Head of caudate nucleus (tissue), 42 donors: ENCODE data around the gene ASIC2.

Experiments
- DNase-seq, 42 donors: peaks; one replicate each; pipeline versions ENCODE4 v3.0.0 to v3.0.0-alpha.2; 2020 to 2021; ENCODE audit warnings: mixed read lengths in 7 of 42
- intact Hi-C: fragments of 100-400 bp; cut with DNase I; formaldehyde crosslinking; loops from one replicate; pipeline ENCODE4 v1.15.0; 2022

Gene ASIC2

DNA sequence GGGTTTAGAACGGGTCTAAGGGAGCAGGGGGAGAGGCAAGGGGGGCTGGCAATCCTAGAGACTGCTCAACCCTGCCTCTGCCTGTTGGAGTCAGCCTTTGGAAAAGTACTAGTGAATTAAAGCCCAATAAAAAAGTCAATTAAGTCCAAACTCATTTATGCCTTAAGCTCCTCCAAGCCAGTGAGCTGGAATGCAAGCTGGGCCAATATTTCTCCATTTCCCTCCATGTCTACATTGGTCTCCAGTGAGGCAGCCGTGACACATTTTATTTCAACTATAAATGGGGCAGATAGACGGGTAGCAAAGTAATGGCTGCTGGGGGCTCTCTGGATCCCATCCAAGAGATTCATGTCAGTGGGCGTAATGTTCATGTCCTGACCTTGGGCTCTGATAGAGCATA lies 157.4 kb downstream of the ASIC2 start:
- no peak for DNase-seq
- intact Hi-C loops = no loop called here

DNA sequence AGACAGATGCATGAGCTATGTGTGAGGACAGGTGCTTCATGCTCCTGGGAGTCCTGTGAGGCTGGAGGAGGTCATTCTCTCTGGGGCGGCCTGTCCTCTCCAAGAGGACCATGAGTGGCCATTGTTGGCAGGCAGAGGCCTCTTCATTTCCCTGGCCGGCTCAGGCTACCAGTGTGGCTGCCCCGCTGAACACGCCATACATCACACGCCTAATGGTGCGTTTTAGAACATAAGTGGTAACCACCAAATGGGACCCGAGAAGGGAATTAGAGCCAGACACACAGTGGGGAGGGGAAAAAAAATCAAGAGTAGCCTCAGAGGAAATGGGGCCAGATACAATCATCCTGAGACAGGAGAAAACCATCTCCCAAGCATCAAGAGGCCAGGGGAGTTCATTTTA lies 161.5 kb downstream of the ASIC2 start:
- intact Hi-C loops = no loop called here
- no peak for DNase-seq

DNA sequence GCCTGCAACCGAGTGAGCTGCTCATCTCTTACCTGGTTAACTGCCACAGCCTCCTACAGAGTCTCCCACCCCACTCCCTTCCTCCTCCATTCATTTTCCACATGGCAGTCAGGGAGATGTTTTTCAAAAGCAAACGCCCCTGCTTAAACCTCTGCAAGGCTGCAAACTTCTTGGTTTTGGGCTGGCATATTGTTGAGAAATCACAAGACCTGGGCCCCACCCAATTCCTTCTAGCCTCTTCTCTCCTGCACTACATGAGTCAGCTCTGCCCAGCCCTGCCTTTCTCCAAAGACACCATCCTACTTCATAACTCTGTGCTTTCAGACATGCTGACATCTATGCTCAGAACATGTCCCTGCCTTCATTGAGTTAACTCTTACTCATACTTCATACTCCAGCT lies 165.4 kb downstream of the ASIC2 start:
- DNase-seq = peak; percentile 14 to 93 (median 68)

DNA sequence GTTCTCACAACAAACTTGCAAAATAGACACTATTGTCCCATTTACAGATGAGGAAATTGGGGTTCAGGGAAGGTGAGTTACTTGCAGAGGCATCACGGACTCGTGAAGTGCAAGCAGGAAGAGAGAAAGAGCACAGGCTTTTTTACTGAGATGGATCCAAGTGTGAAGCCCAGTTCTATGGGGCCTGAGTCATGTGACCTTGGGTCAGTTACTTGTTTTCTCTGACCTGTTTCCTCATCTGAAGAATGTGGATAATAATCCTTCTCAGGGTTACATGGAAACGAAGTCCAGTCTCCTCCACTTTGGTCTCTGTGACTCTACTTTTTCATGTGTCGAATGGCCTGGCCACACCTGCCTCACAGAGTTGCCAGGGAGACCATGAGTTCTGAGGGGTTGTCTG lies 167.0 kb downstream of the ASIC2 start:
- no peak for DNase-seq
- intact Hi-C loops = no loop called here

More for the DNA sequence above, 165.4 kb downstream of the ASIC2 start:
- intact Hi-C loops = no loop called here

DNA sequence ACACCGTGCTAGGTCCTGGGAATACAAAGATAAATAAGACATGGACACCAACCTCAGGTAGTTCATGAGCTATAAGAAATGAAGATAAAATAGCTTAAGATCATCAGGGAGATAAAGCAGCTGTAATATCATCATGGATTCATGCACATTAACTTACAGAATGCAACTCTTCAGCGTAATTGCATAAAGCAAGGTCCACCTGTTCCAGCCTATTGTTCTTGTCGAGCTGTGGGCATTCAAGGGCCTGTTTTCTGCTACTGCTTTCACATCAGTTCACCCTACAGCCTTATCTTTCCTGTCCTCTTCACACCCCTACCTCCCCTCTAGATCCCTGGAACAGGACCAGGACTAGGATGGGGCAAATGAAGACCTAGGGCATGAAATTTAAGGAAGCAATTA lies 167.5 kb downstream of the ASIC2 start:
- intact Hi-C loops = no loop called here
- no peak for DNase-seq

DNA sequence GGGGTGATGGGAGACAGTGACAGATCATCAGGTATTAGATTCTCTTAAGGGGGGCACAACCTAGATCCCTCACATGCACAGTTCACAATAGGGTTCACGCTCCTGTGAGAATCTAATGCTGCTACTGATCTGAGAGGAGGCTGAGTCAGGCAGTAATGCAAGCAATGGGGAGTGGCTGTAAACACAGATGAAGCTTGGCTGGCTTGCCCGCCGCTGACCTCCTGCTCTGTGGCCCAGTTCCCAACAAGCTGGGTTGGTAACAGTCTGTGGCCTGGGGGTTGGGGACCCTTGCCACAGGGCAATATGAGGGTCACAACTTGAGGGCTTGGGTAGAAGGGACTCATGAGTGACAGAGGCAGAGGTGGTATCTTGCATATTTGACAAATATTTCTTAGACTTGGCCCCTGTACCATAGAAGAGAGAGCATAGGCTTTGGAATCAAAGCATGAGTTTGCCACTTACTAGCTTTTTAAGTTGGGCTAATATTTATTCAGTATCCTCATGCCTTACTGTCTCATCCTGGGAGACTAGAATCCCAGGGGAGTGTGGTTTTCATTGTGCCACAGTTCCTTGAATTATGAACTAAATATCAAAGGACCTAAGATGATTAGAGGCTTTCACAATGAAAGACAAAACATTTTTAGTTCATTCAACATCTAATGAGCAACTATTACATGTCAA lies 168.1 kb downstream of the ASIC2 start:
- intact Hi-C loops = no loop called here
- DNase-seq = no peak

DNA sequence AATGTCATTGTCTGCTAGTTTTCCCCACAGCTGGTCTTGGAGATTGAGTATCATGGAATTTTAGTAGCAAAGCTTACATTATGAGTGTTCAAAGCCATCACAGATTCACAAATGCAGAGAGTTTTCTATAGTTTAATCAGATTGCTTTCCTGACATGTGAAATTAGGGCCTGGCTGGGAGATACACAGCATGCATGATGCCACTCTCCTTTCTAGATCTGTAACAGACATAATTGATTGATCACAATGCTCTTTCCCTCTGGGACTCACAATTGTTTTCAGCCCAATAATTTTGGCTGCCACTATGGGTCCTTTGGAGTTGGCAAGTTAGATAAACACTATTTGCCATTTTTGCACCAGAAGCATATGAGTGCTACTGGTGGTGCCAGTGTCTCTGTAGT lies 168.9 kb downstream of the ASIC2 start:
- intact Hi-C loops = no loop called here
- no peak for DNase-seq

DNA sequence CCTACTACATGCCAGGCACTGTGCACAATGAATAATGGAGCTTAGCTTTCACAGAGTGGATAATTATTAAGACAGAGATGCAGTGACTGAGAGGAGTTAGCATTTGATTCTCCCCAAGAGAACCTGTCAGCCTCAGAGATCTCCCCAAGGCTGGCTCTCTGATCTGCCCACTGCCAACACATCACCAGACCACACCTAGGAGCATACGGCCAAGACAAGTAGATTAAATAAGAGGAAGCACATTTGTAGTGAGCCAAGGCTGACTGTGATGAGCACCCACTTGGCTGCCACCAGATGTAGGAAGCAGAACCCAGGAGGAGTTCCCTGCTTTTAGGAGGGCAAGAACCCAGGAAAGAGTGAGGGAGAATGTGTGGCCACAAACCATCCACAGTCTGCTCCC lies 171.3 kb downstream of the ASIC2 start:
- no peak for DNase-seq
- intact Hi-C loops = no loop called here

DNA sequence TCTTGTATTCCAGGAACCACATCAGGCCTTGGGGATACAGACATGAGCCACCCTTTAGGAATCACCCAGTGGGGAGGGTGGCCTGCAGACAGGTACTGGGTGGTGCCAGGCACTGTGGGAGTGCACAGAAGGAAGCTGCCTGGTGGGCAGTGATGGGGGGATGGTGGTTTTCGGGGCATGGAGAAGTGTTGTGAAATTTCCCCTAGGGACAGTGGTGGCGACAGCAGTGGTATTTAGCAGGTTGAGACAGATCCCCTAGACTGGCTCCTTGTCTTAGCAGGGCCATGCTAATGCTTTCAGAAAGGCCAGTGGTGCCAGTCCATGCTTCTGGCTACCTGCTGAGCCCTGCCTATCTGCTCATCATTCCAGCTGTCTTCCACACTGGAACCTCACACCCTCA lies 171.8 kb downstream of the ASIC2 start:
- intact Hi-C loops = no loop called here
- no peak for DNase-seq

DNA sequence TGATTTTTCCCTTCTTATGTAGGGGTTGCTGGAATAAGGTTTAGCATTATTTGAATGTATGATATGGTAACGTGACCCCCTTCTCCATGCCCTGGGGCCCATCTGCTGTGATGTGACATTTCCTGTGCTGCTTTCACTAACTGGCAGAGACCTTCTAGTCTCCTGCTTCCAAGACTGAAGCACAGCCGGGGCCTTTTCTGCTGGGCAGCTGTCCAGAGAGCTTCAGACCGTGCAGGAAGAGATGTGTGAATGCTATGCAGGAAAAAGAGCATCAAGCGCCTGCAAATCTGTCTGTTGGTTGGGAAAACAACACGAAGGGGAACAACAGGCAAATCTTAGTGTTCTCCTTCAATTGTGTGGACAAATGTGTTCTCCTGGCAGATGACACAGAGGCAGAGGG lies 173.0 kb downstream of the ASIC2 start:
- intact Hi-C loops = no loop called here

DNA sequence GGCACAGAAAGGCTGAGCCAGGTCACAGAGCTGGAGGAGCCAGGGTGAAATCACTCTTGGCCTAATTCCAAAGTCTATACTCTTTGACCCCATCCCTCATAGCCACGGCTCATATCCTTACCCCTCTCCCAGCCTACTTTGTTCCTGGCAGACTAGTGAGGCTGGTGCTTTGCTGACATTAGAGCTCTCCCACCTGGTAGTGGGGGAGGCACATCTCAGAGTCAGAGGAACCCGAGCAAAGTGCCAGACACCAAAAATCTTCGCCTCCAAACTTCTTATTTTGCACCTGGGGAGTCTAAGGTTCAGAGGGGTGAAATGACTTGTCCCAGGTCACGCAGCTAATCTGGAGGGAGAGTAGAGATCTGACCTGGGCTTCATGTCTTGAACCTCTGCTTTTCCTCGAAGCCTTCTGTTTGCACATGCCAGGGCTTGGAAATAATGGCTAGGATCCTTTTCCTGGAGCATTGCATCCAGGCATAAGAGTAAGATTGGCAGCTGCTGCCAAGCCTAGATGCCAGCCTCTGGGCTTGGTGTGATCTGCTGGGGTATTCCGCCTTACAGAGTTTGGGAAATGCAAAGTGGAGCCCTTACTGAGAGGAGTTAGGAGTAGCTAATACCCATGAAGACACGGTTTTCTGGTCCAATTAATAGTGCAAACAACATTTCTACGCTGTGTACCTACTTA lies 174.6 kb downstream of the ASIC2 start:
- intact Hi-C loops = no loop called here
- DNase-seq = peak in 18 of 42 donors; percentile 14 to 79 (median 30)

More for the DNA sequence above, 173.0 kb downstream of the ASIC2 start:
- peak in 5 of 42 donors; percentile 5 to 33 (median 19) for DNase-seq

DNA sequence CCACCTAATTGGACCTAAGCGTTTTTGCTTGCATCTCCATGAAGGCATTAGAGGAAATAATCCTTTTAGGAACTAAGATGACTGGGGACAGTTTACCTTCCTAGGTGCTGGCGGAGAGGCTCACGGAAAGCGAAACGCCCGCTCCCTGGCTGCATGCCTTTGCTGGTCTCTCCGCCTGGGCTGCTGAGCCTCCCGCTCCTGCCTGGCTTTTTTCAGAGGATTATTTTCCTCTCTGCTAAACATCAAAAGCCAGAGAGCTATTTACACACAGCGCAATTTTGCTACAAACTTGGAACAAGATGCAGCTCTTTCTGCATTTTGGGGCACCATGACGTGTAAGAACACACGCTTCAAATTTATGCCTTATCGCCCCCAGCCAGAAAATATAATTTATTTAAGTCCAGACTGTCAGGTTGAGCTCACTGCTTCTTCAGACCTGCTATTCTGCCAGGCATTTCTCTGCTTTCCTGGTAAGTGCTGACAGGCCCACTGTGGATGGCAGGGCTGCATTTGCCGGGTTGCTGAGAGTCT lies 177.0 kb downstream of the ASIC2 start:
- intact Hi-C loops = no loop called here
- DNase-seq = no peak

DNA sequence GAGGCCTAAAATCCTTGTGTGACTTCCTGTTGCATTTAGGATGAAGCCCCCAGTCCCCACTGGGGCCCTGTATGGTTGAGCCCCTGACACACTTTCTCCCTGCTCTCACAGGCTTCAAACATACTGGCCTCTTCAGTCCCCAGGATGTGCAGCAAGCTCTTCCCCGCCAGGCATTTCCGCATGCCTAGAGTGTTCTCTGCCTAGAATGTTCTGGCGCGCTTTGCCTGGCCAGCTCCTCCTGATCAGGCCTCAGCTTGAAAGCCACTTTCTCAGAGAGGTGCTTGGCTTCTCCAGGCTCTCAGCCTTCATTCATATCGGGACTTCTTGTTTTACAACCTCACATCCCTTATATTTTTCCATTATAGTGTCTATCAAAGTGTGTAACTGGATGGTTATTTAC lies 177.7 kb downstream of the ASIC2 start:
- DNase-seq = no peak
- intact Hi-C loops = no loop called here

DNA sequence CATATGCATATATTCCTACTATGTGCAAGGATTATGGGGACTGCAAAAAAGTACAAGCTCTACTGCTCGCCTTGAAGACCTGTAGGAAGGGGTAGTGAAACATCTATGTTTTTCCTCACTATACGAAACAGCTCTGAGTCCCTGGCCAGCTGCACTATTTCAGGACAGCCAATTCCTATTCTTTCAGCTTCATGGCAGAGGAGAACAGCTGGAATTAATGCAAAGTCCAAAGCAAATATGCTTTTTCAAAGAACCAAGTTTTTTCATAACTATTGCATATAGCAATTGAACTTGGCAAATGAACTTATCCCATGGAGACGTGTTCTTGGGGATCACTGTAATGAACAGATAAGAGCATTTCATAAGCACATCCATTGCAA lies 179.1 kb downstream of the ASIC2 start:
- DNase-seq = no peak
- intact Hi-C loops = no loop called here

DNA sequence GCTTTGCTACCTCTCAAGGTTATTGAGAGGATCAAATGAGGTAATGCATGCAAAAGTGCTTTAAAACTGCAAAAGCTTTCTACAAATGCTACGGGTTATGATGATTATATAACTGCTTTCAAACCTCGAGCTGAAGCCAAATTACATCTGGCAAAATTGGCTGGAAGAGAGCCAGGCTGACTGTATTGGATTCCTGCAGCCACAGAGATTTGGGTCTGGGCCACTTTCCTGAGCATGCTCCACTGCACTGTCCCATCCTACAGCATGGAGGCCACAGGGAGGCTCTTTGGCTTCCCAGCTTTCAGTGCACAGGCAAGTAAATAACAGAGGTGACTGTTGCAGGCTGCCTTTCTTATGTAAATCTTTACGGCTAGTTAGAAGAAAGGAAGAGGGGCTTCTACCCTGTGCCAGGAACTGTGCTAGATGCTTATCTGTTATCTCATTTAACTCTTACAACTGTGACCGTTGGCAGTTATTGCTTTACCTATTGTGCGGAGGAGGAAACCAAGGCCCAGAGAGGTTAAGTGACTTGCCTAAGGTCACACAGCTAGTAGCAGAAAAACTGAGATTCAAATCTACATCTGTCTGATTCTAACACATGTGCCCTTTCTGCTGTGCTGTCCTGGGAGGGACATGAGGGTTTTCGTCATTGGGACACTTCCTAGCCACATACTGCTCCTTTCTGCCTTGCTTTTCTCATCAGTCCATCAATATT lies 179.7 kb downstream of the ASIC2 start:
- DNase-seq = no peak
- intact Hi-C loops = no loop called here

DNA sequence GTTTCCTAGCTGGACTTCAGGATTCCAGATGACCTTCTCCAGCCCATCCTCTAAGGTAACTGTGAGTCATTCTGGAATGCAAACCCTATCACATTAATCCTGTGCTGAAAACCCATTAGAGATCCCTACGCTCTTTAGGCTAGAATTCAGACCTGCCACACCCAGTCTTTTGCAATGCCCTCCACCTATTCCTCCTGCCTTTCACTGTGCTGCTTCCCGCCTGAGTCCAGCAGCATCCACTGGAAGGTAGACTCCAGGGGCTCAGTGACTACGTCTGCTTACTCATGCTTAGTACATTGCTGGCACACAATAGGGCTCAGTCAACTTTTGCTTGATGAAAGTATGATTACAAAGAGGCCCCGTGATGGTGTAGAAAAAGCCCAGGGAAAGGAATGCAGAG lies 180.3 kb downstream of the ASIC2 start:
- intact Hi-C loops = no loop called here
- DNase-seq = no peak

DNA sequence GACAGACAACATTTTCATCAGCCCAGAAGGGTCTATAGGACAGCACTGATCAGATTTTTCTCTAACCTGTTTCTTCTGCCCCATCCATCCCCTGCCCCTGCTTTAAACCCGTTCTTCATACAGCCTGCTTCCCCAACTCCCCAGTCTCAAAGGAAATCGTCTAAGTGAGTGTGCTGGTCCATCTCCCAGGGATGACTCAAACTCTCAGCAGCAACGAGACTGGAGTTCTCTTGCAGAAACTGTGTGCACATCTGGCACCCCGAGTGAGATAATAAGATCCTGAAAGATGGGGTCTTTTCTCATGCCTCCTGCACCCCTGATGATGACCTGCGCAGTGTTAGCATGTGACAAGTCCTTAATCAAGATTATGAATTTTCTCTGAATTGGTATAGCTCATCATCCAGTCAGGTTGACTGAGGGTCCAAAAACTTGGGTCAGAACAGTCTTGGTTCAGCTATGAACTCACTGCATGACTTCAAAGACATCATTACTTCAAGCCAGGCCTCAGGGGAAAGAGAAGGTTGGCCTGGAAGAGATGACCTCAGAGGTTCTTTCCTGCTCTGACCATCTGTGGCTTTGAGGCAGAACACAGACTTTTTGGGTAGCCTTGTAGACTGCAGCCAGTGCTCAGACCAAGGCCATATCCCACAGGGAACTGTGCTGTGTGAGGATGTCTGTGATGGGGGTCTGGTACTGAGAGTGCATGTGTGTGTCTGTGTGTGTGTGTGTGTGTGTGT lies 183.6 kb downstream of the ASIC2 start:
- intact Hi-C loops = no loop called here
- no peak for DNase-seq

DNA sequence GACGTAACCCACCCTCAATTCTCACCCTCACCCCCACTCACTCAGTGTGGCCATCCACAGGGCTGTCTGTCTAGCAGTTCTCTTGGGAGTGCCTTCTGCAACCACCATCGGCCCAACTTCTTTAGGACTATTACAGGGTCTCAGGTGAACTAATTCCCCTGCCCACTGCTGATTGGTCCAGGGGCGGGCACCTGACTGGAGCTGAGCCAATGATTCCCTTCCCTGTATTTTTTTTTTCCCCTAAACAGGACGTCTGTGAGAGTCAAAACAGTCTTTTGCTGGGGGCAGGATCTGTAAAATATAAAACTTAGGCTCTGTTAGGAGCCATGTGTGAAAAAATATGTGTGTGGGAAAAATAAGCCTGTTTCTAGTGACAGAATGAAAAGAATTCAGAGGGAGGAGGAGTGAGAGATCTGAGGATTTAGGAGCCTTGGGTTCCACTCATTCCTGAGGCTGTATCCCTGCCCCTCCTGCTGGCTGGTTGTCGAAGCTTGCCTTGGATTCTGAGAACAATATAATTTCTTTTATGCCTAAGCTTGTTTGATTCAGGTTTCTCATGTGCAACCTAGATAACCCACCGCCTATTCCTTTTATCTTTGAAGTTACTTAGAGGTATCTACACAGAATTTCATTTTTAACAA lies 186.4 kb downstream of the ASIC2 start:
- intact Hi-C loops = no loop called here

DNA sequence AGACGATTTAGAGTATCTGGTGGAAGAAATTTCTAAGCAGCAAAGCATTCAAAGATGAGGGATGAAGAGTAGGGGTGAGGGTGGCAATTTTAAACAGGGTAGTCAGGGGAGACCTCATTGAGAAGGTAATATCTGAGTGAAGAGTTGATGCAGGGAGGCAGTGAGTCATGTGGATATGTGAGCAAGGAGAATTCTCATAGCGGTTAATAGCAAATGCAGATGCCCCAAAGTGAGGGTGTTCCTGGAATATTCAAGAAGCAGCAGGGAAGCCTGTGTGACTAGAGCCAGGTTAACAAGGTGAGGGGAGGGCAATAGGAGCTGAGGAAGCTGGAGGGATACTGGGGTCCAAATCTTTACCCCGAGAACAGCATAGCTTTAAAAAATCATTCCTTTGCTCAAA lies 187.2 kb downstream of the ASIC2 start:
- no peak for DNase-seq
- intact Hi-C loops = no loop called here

More for the DNA sequence above, 186.4 kb downstream of the ASIC2 start:
- no peak for DNase-seq
